ENCODE measurements around the gene A3GALT2.

- TF ChIP-seq POLR2AphosphoS5 (IDR thresholded peaks at IDR 0.05; ENCODE audit: low read depth, low read length) (no peak), TCF7L2 (IDR thresholded peaks at IDR 0.05; ENCODE audit: low read depth, low read length) (no peak), SIN3A (IDR thresholded peaks at IDR 0.05; ENCODE audit: borderline replicate concordance, insufficient read depth, low read depth, low read length) (no peak)
- TF ChIP-seq, protein P1, sequence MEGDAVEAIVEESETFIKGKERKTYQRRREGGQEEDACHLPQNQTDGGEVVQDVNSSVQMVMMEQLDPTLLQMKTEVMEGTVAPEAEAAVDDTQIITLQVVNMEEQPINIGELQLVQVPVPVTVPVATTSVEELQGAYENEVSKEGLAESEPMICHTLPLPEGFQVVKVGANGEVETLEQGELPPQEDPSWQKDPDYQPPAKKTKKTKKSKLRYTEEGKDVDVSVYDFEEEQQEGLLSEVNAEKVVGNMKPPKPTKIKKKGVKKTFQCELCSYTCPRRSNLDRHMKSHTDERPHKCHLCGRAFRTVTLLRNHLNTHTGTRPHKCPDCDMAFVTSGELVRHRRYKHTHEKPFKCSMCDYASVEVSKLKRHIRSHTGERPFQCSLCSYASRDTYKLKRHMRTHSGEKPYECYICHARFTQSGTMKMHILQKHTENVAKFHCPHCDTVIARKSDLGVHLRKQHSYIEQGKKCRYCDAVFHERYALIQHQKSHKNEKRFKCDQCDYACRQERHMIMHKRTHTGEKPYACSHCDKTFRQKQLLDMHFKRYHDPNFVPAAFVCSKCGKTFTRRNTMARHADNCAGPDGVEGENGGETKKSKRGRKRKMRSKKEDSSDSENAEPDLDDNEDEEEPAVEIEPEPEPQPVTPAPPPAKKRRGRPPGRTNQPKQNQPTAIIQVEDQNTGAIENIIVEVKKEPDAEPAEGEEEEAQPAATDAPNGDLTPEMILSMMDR (IDR thresholded peaks at IDR 0.05), result no peak
Measured at GRCh38 chr1:33358795-33359503, 38.1 kb upstream of the A3GALT2 start.
